Liver (tissue), 3 donors: ENCODE data around the gene HAND2.

Experiments used
- RAD21 ChIP-seq, 2 donors: IDR thresholded peaks; 2 replicates each; pipeline ENCODE4 v1.6.1; 2016; ENCODE audit warnings: antibody characterized with exemption in 2 of 2, mild to moderate bottlenecking in 2 of 2
- TF ChIP-seq, protein P1 (sequence below): fragments of 150-350 bp; IDR thresholded peaks from 2 replicates; pipeline ENCODE4 v1.5.1; 2017; ENCODE audit warnings: improper control_type of control experiment, low read depth, low read length; ENCODE audit not compliant: missing input control
- TF ChIP-seq, protein P2 (sequence below): IDR thresholded peaks from 2 replicates; pipeline ENCODE4 v1.6.1; 2016; ENCODE audit warnings: antibody characterized with exemption
- donor health status: healthy.
- donor health status: healthy.

DNA sequence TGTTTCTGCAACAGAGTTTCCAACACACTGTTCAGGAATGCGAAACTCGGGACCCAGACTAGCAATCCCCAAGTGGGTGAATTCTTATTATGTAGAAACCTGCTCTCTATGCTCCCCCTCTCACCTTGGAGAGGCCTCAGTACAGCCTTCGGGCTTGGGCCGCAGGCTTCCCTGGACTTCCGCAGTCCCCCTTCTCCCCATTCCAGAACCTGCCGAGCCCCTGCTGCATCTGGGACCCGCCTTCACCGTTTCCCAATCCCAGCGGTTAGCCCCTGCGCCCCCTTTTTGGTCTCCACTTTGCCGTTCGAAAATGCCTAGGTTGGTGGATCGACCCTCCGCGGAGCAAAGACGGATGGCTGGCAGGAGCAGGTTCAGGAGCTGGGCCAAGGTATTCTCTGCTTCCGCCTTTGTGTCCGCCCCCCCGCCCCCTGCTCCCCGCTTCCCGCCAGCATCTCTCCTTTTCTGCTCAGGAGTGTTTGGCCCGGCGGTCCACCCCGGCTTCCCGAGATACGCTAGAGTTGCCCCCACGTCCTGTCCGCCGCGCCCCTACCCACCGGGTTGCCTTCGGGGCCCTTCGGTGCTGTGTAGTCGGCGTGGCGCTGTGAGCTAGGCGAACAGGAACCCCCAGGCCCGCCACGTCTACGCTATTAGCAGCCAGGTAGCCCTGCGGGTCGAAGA lies 11.5 kb downstream of the HAND2 start:
- TF ChIP-seq, protein P1, sequence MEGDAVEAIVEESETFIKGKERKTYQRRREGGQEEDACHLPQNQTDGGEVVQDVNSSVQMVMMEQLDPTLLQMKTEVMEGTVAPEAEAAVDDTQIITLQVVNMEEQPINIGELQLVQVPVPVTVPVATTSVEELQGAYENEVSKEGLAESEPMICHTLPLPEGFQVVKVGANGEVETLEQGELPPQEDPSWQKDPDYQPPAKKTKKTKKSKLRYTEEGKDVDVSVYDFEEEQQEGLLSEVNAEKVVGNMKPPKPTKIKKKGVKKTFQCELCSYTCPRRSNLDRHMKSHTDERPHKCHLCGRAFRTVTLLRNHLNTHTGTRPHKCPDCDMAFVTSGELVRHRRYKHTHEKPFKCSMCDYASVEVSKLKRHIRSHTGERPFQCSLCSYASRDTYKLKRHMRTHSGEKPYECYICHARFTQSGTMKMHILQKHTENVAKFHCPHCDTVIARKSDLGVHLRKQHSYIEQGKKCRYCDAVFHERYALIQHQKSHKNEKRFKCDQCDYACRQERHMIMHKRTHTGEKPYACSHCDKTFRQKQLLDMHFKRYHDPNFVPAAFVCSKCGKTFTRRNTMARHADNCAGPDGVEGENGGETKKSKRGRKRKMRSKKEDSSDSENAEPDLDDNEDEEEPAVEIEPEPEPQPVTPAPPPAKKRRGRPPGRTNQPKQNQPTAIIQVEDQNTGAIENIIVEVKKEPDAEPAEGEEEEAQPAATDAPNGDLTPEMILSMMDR, result no peak
- no peak for TF ChIP-seq RAD21 (IDR thresholded peaks at IDR 0.05)
- TF ChIP-seq, protein P2, sequence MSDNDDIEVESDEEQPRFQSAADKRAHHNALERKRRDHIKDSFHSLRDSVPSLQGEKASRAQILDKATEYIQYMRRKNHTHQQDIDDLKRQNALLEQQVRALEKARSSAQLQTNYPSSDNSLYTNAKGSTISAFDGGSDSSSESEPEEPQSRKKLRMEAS, result no peak
